IMR-90 (cell line): ENCODE measurements around the gene GPR132. TPM values are rescaled to one million over a fixed set of nuclear protein-coding genes. Genes with fewer than 3 reads are reported as not detected.
"Not testable (repeated sequence)": the region's sequence is repeated elsewhere in the genome, so short reads cannot be mapped to it uniquely, and the experiment has no call there.

Experiments
- ATAC-seq: fragments of 200-7000 bp; cut with Tn5 transposase; 2 replicates; pipeline ENCODE4 v1.9.1; 2020; ENCODE audit warnings: low read depth, mild to moderate bottlenecking, moderate library complexity
- BruUV-seq: library from RNA; stranded (reverse); fragments of 400-500 nt; replicated peaks from 2 replicates; lab custom pipeline; 2021; lab: Mats Ljungman, UMichigan
- CTCF ChIA-PET: fragments of 300-600 bp; formaldehyde crosslinking; extraction: SDS; loops from one replicate; lab custom pipeline; 2021; ENCODE audit warnings: antibody characterized with exemption; lab: Yijun Ruan, JAX
- POLR2A ChIA-PET: fragments of 300-600 bp; sonication (Branson Sonifier 250); formaldehyde crosslinking; loops from one replicate; lab custom pipeline; 2022; ENCODE audit warnings: antibody characterized with exemption; ENCODE audit not compliant: unreplicated experiment; lab: Charles Lee
- DNase-seq: peaks from one replicate; pipeline ENCODE4 v3.0.0; 2013
- H2AFZ ChIP-seq: replicated peaks from 2 replicates; pipeline ENCODE3; 2013; ENCODE audit warnings: low read length, mild to moderate bottlenecking; ENCODE audit not compliant: poor library complexity
- H2AK5ac ChIP-seq: 2 replicates; pipeline ENCODE4 v1.6.1; 2013; ENCODE audit warnings: low read depth, low read length, inconsistent platforms
- H2AK9ac ChIP-seq: replicated peaks from 2 replicates; pipeline ENCODE3; 2013; ENCODE audit warnings: mild to moderate bottlenecking, low read depth, low read length, moderate library complexity; ENCODE audit not compliant: poor library complexity
- H2BK120ac ChIP-seq: 2 replicates; pipeline ENCODE4 v1.6.1; 2013; ENCODE audit warnings: low read depth, low read length, inconsistent platforms
- H2BK15ac ChIP-seq: 3 replicates; pipeline ENCODE4 v1.6.1; 2013; ENCODE audit warnings: low read depth, low read length, inconsistent platforms
- H2BK20ac ChIP-seq: 2 replicates; pipeline ENCODE4 v1.6.1; 2013; ENCODE audit warnings: low read depth, mild to moderate bottlenecking, inconsistent platforms, low read length, moderate library complexity
- H2BK5ac ChIP-seq: 2 replicates; pipeline ENCODE4 v1.6.1; 2013; ENCODE audit warnings: mild to moderate bottlenecking, low read depth, low read length, inconsistent platforms; ENCODE audit not compliant: poor library complexity, severe bottlenecking
- H3K14ac ChIP-seq: replicated peaks from 2 replicates; pipeline ENCODE4 v1.6.1; 2013; ENCODE audit warnings: low read depth, low read length, inconsistent platforms
- H3K18ac ChIP-seq: 2 replicates; pipeline ENCODE4 v1.6.1; 2013; ENCODE audit warnings: low read depth, low read length, control low read depth
- H3K23ac ChIP-seq: 2 replicates; pipeline ENCODE4 v1.6.1; 2013; ENCODE audit warnings: low read depth, low read length, inconsistent platforms
- H3K27ac ChIP-seq: 2 replicates; pipeline ENCODE4 v1.5.1; 2013; ENCODE audit warnings: mild to moderate bottlenecking, control low read depth, low read length; ENCODE audit not compliant: insufficient read depth
- H3K27me3 ChIP-seq: 2 replicates; pipeline ENCODE4 v1.6.1; 2013; ENCODE audit warnings: low read length; ENCODE audit not compliant: control insufficient read depth, insufficient read depth
- H3K36me3 ChIP-seq: 2 replicates; pipeline ENCODE4 v1.6.1; 2013; ENCODE audit warnings: low read length, mixed read lengths; ENCODE audit not compliant: control insufficient read depth, insufficient read depth
- H3K4ac ChIP-seq: 2 replicates; pipeline ENCODE4 v1.6.1; 2013; ENCODE audit warnings: low read depth, low read length, inconsistent platforms
- H3K4me1 ChIP-seq: 2 replicates; pipeline ENCODE4 v1.6.1; 2013; ENCODE audit warnings: low read length, mixed read lengths; ENCODE audit not compliant: control insufficient read depth, insufficient read depth
- H3K4me2 ChIP-seq: 2 replicates; pipeline ENCODE4 v1.6.1; 2013; ENCODE audit warnings: low read depth, mild to moderate bottlenecking, control low read depth, low read length, moderate library complexity
- H3K4me3 ChIP-seq: 2 replicates; pipeline ENCODE4 v1.5.1; 2013; ENCODE audit warnings: low read depth, mild to moderate bottlenecking, control low read depth, low read length, moderate library complexity; ENCODE audit not compliant: insufficient read depth
- H3K56ac ChIP-seq: 2 replicates; pipeline ENCODE4 v1.6.1; 2013; ENCODE audit warnings: low read length, inconsistent platforms; ENCODE audit not compliant: insufficient read depth; ENCODE audit errors: extremely low read depth
- H3K79me1 ChIP-seq, 2 experiments: 2 replicates each; pipeline ENCODE4 v1.6.1; 2013; ENCODE audit warnings: low read length in 2 of 2, inconsistent platforms in 1 of 2, low read depth in 1 of 2
- H3K9ac ChIP-seq: 2 replicates; pipeline ENCODE4 v1.6.1; 2013; ENCODE audit warnings: low read depth, low read length, control low read depth
- H3K9me1 ChIP-seq: 2 replicates; pipeline ENCODE4 v1.6.1; 2013; ENCODE audit warnings: low read length, inconsistent platforms; ENCODE audit not compliant: insufficient read depth
- H3K9me3 ChIP-seq: 2 replicates; pipeline ENCODE4 v1.6.1; 2013; ENCODE audit warnings: low read length; ENCODE audit not compliant: control insufficient read depth, insufficient read depth
- H4K20me1 ChIP-seq: 2 replicates; pipeline ENCODE4 v1.6.1; 2013; ENCODE audit warnings: low read length, inconsistent platforms; ENCODE audit not compliant: insufficient read depth
- H4K5ac ChIP-seq: 2 replicates; pipeline ENCODE4 v1.6.1; 2013; ENCODE audit warnings: mild to moderate bottlenecking, low read depth, low read length, control low read depth
- H4K8ac ChIP-seq, 2 experiments: 2 replicates each; pipeline ENCODE4 v1.6.1; 2013; ENCODE audit warnings: low read depth in 2 of 2, low read length in 2 of 2, control low read depth in 1 of 2, inconsistent platforms in 1 of 2
- H4K91ac ChIP-seq: 2 replicates; pipeline ENCODE4 v1.6.1; 2013; ENCODE audit warnings: low read depth, low read length, inconsistent platforms; ENCODE audit not compliant: insufficient read depth
- WGBS, 2 experiments: methylation state at CpG; one replicate each; pipeline versions ENCODE4 v1.1.5 to v1.1.7; 2013; ENCODE audit warnings: missing lambda C conversion rate in 2 of 2; ENCODE audit not compliant: insufficient read length in 1 of 2; ENCODE audit errors: extremely low coverage in 2 of 2; 5-methylcytosine and 5-hydroxymethylcytosine counted together
- dilution Hi-C: fragments of 300-500 bp; cut with HindIII; formaldehyde crosslinking; loops from one replicate; pipeline ENCODE4 v1.14.3; 2018; ENCODE audit warnings: low sequenced_read_pairs; ENCODE audit not compliant: unreplicated experiment
- in situ Hi-C: fragments of 300-500 bp; cut with MboI; formaldehyde crosslinking; loops from 3 replicates; pipeline ENCODE4 v1.14.3; 2019; ENCODE audit warnings: low sequenced_read_pairs, inconsistent platforms, mixed read lengths
- intact Hi-C: fragments of 100-400 bp; cut with micrococcal nuclease; formaldehyde crosslinking; loops from 2 replicates; pipeline ENCODE4 v1.10.0; 2022
- polyA plus RNA-seq, 3 experiments: library from polyadenylated mRNA; depleted of rRNA; stranded (reverse); fragments of >200 nt; gene quantifications; 2 replicates each; pipeline ENCODE4 v1.2.3, GENCODE V29; 2012; ENCODE audit warnings: low replicate concordance in 1 of 3
- total RNA-seq: library from RNA; depleted of rRNA; stranded (reverse); fragments of >200 nt; gene quantifications from 2 replicates; pipeline ENCODE4 v1.2.3, GENCODE V29; 2012

Gene GPR132
- total and polyA plus RNA-seq, 2 of the 4 experiments (the other 2 are of a cell fraction) = under 0.01 to 0.10 TPM

GRCh38 chr14:105109243-105109642 lies 44.0 kb upstream of the GPR132 start:
- H4K91ac ChIP-seq, POLR2A ChIA-PET, H3K79me1 ChIP-seq, H3K18ac ChIP-seq, H3K56ac ChIP-seq, H2AFZ ChIP-seq, H2BK15ac ChIP-seq, intact Hi-C loops, H2BK5ac ChIP-seq, H3K4me3 ChIP-seq, dilution Hi-C loops, H3K9ac ChIP-seq, H4K20me1 ChIP-seq, H3K9me3 ChIP-seq, H2AK9ac ChIP-seq, H3K4ac ChIP-seq, H4K5ac ChIP-seq, H3K14ac ChIP-seq, H2AK5ac ChIP-seq, H3K23ac ChIP-seq, DNase-seq, H3K9me1 ChIP-seq, in situ Hi-C loops, H3K4me1 ChIP-seq, BruUV-seq, ATAC-seq, H2BK120ac ChIP-seq, H2BK20ac ChIP-seq, H3K4me2 ChIP-seq, H4K8ac ChIP-seq, H3K36me3 ChIP-seq, CTCF ChIA-PET, H3K27ac ChIP-seq: not testable (repeated sequence)
- WGBS, 2 experiments = no CpG with 5 or more reads among the region's 8 CpGs
- H3K27me3 ChIP-seq = peaks cover 23% of the 10 kb centered on the region
